Subcutaneous adipose tissue (tissue), 4 donors: ENCODE measurements around the gene TAF1C. TPM values are rescaled to one million over a fixed set of nuclear protein-coding genes. Genes with fewer than 3 reads are reported as not detected.

Source experiments
- total RNA-seq, 4 donors: library from RNA; depleted of rRNA; stranded (reverse); fragments of >200 nt; gene quantifications; one replicate each; pipeline ENCODE4 v1.1.0, GENCODE V29; 2016
- TF ChIP-seq, protein P1 (sequence below): fragments of 450-650 bp; IDR thresholded peaks from one replicate; pipeline ENCODE4 v1.5.1; 2016; ENCODE audit warnings: low read depth, mild to moderate bottlenecking, control low read depth, antibody characterized with exemption, moderate library complexity

The TAF1C gene
- total RNA-seq, 4 donors from 2014 or later: 15.0 to 99.7 (median 36.5) TPM

DNA sequence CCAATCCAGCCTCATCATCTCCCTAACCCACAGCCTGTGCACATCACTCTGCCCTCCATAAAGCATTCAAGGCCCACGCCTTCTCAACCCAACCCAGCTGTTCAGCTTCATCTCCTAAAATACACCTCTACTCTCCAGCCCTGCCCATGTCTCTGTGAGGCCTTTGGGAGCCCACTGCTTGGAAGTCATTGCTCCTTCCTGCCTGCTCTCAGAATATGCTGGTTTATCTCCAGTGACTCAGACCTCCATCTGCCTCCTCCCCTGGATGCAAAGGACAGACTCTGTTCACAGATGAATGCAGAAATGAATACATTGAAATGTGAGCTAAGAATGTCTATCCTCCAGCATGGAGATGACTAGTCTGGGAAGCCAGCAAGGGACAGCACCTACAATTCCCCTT is 34.0 kb upstream of the TAF1C start:
- TF ChIP-seq, protein P1, sequence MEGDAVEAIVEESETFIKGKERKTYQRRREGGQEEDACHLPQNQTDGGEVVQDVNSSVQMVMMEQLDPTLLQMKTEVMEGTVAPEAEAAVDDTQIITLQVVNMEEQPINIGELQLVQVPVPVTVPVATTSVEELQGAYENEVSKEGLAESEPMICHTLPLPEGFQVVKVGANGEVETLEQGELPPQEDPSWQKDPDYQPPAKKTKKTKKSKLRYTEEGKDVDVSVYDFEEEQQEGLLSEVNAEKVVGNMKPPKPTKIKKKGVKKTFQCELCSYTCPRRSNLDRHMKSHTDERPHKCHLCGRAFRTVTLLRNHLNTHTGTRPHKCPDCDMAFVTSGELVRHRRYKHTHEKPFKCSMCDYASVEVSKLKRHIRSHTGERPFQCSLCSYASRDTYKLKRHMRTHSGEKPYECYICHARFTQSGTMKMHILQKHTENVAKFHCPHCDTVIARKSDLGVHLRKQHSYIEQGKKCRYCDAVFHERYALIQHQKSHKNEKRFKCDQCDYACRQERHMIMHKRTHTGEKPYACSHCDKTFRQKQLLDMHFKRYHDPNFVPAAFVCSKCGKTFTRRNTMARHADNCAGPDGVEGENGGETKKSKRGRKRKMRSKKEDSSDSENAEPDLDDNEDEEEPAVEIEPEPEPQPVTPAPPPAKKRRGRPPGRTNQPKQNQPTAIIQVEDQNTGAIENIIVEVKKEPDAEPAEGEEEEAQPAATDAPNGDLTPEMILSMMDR: no peak

DNA sequence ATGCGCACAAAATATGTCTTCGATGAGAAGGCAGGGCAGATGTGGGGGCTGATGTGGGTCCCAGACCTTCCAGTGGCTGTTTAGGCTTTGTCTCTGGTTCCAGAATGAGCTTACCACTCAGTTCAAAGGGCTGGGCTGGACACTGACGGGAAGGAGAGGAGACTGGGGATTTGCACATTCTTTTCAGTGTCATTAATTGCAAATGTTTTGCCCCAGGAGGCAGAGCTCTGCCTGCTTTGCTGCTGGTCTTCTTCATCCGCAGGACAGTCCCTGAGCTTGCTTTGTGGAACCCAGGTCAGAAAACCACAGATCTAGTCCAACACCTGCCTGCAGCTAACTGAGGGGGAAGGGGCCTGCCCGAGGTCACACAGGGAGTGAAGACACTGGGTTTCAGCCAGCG is 32.1 kb upstream of the TAF1C start:
- TF ChIP-seq, protein P1: no peak

DNA sequence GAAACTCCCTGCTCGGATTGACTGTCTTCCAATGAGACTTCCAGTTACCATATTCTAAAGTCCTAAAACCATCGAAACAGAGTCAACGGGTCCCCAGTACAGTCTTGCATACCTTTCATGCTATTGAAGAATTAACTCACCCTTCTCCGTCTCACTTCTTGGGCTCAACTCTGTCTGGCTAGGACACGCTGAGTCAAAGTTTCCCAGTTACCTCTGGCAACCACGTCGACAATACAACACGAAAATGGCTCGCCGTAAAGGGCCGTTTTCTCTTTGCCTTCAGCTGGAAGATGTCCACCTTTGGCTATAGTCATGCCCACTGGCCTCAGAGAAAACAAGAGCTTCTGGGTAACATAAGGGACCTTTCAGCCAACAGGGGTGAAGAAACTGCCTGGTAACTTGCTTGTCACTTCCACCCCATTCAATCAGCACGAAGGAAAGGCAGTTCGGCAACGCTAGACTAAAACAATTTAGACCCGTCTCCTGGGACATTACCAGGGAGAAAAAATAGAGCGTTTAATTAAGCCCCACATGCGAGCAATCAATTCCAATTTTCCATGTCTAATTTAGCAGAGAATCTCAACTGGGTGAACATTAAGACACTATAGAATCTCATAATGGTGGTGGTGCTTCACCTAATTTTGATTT is 31.4 kb upstream of the TAF1C start:
- TF ChIP-seq, protein P1: no peak

DNA sequence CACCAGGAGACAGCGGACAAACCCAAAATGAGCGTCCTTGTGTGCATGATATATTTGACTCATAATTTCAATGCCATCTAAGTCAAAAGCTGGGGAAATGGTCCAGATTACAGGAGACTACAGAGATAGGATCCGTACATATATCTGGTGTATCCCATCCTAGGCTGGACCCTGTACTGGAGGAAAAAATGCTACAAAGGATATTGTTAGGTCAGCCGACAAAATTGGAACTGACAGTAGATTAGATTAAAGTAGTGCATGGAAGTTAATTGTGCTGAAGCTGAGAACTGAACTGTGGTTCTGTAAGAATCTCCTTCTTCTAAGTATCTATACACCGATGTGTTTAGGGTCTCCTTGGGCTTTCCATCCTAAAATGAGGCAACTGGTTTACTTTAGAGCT is 28.7 kb upstream of the TAF1C start:
- TF ChIP-seq, protein P1: no peak

DNA sequence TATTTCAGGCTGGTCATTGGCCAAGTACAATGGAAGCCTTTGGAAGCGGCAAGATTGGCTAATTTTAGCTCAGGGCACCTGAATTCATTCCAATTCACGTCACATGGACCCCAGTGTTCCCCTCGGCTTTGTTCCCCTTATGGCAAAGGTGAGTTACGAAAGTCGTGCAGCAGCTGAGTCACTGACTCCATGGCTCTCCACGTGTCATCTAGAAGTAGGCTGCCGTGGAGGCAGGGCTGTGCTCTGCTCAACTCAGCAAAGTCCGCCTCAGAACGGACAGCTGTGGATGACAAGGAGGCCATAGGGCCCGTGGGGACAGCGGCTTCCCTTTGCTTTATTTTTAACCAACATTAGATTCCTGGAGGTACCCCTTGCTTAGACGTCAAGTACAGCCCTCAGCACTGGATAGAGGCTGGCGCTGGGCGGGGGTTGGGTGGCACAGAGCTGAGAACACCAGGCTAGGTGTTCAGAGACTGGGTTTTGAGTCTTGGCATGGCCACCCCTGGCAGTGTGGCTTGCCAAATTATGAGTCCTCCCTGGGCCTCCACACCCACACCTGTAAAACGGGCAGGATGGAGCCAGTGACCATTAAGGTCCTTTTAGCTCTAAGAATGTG is 27.7 kb upstream of the TAF1C start:
- TF ChIP-seq, protein P1: no peak

DNA sequence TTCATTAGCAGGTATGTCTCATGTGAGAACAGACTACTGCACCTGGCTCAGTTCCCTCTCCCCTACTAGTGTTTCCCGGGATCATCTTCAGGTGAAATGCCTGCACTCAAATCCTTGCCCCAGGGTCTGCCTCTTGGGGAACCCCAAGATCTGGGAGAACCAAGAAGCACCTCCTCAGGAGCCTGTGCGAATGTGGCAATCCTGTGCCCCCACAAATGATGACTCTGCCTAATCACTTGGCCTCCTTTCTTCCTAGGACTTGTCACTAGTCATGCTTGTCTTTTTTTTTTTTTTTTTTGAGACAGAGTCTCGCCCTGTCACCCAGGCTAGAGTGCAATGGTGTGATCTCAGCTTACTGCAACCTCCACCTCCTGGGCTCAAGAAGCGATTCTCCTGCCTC is 25.8 kb upstream of the TAF1C start:
- TF ChIP-seq, protein P1: no peak

DNA sequence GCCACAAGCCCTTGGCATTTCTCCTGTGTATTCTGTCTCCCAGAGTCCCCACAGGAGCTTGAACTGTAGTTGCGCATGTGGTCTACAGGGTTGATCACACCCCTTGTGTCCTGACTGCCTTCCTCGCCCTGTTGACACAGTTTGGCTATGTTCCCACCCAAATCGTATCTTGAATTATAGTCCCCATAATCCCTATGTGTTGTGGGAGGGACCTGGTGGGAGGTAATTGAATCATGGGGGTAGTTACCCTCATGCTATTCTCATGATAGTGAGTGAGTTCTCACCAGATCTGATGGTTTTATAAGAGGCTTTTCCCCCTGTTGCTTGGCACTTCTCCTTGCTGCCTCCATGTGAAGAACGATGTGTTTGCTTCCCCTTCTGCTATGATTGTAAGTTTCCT is 25.3 kb upstream of the TAF1C start:
- TF ChIP-seq, protein P1: no peak
